Stimulated activated CD4-positive, alpha-beta T cell treated with anti-CD3 and anti-CD28 coated beads, TNF-alpha, amount 100 ng/mL, for 1 hour (primary cell): Measurements from ENCODE around the gene CACNA2D3.

ENCODE experiments used
- DNase-seq, 3 donors: peaks; one replicate each; pipeline ENCODE4 v3.0.0-alpha.2; 2020; ENCODE audit warnings: low read depth in 3 of 3, low spot score in 1 of 3

Gene CACNA2D3

DNA sequence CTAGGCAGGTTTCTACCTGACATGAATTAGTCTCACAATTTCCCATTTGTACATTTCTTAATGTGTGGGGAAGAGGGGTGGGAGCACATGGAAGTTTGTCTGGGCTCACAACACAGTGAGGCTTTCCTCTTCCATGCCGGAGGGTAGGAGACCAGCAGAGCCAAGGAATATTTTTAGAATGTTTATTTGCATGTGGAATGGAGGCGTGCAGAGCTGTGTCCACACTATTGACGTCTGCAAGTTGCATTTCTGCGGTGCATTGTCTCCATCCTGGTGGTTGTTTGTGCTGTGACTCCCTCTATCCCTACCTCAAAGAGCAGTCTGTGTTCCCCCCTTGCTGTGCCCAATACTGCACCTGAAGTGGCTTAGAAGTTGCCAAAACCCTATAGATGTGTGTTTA lies 908.6 kb downstream of the CACNA2D3 start:
- DNase-seq: no peak

DNA sequence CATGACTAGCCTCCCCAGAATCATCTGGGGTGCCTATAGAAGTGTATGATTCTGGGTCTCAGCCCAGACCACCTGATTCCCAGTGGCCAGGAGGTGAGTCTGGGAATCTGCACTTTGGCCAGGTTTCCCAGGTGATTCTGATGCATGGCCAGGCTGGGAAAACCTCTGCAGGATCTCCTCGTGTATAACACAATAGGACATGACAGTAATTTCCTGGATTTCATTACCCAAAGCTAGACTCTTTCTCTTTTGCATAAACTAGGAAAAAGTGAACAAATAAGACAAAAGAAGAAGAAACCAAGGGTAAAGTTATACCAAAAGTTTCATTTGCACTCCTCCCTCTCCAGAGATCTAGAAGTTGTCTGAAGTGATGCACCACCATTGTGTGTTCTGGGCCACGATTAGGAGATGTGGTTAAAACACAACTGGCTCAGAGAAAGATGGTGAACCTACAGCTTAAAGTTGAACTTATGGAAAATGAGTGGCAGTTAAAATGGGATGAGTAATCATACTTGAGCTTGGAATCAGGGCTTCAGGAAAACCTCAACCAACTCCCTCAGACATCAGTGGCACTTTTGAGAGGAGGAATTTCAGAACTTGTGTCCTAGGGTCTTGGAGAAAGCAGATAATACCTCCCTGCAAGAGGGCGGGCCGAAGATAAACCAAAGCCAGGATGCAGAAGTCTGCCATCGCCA lies 914.7 kb downstream of the CACNA2D3 start:
- DNase-seq: no peak

DNA sequence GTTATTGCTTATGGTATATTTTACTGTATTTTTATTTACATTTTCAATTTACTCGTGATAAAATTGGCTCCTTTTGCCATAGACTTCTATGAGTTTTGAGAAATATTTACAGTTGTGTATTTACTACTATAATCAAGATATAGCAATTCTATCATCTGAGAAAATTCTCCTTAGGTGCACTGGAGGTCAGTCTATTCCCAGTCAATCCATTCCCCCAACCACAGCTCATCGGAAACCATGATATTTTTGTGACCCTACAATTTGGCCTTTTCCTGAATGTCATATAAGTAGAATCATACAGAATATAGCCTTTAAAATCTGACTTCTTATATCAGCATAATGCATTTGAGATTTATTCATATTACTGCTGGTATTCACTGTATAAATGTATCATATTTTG lies 920.2 kb downstream of the CACNA2D3 start:
- no peak for DNase-seq

DNA sequence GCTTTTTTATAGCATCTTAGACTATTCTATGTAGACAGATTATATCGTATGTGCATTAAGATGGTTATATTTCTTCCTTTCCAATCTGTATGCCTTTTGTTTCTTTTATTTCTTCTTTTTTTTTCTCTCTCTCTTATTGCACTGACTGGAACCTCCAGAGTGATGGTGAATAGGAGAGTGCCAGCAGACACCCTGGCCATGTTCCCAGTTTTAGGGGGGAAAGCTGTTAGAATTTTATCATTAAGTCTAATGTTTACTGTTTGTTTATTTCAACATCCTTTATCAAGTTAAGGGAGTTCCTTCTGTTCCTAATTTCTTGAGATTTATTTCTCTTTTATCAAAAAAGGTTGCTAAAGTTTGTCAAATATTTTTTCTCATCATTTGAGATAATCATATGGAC lies 922.1 kb downstream of the CACNA2D3 start:
- DNase-seq: no peak

DNA sequence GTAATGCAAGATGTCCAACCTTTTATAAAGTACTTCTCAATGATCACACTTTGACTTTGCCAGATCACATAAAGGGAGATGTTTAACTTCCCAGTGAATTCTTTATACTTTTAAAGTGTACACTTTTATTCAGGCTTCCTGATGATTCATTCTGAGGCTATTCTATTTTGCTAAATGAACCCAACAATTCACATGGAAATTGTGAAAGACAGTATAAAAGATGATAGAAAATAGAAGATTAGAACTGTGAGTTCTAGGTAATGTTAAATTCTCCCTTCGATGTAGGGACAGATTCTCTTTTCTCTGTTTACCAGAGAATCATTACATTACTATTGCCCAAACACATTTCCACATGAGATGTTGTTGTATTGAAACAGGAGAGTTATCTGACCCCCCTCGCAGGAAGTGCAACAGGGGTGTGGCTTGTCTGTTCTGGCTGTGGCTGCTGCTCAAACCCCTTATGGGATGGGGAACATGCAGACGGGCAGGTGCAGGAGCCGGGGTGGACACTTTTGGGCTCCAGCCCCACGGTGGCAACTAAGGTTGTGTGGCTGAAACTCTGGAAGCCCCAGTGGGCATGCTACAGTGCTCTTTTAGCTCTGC lies 936.8 kb downstream of the CACNA2D3 start:
- no peak for DNase-seq

DNA sequence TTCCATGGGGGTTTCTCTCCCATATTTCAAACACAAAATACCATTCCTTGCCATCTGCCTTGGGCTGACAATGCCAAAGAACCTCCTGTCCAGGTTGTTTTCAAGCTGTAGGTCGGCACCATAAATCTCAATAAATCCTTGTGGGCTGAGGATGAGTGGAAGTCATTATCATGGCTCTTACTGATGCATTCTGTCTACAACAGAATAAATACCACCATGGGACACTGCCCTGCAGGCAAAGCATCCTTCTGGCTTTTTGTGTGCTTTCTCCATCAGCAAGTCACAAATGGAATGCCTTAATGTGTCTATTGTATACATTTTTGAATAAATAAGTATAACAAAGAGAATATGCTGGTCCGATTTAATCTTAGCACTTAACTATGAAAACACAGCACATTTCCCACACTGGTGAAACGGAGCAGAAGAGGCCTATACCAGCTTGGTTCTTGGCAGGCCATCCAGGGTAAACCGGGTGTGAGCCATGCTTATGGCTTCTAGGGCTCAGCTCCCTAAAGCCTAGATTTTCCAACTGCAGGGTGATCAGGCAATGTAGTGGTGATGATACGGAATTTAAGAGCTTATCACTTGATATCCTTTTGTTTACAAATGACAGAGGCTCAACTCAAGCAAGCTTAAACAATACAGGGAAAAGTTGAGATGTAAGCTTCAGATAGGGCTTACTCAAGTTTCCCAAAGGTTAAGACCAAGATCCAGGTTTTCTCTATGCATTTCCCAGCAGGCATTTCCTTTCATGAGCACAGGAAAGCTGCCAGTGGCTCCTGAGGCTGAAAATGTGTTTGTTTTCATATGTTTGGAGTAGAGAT lies 938.8 kb downstream of the CACNA2D3 start:
- no peak for DNase-seq

DNA sequence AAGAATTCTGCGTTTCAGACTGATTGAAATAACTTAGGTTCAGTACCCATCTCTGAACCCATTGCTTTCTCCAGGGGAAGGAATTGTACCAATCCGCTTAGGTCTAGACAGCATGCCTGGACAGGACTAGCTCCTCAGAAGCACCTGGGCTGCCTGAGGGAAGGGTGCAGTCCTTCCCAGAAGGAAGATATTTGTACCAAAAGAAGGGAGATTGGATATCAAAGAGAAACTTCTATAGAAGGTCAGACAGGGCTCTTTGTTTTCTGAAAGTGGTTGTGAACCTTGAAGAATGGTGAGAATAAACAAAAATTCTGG lies 939.3 kb downstream of the CACNA2D3 start:
- DNase-seq: no peak

DNA sequence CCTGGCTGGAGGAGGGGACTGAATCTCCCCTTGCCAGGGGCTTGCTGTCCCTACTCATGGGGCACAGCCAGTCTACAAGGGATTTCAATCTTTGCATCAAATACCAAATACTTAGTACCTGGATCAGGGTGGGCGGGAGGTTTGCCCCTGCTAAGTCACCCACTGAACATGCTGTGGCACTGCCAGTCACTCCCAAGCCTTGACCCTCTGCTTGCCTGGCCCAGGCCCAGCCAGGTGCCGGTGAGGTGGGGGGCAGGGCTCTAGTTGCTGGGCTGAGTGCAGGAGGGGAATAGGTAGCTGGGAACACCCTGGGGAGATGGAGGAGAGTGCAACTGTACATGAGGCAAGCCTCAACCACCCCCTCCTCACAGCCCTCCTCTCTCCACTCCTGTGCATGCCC lies 941.8 kb downstream of the CACNA2D3 start:
- DNase-seq: no peak

DNA sequence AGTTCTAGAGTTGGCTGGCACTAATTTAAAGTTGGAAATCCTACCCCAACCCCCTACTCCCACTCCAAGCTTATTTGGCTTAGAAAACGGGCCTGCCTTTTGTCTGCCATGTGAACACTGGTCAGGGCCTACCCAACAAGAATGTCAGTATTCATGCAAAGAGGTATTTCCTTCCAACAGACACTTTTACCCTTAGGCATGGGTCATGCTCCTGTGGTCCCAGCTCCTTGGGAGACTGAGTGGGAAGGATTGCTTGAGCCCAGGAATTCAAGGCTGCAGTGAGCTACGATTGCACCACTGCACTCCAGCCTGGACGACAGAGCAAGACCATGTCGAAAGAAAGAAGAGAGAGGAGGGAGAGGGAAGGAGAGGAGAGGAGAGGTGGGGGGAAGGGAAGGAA lies 943.0 kb downstream of the CACNA2D3 start:
- no peak for DNase-seq

DNA sequence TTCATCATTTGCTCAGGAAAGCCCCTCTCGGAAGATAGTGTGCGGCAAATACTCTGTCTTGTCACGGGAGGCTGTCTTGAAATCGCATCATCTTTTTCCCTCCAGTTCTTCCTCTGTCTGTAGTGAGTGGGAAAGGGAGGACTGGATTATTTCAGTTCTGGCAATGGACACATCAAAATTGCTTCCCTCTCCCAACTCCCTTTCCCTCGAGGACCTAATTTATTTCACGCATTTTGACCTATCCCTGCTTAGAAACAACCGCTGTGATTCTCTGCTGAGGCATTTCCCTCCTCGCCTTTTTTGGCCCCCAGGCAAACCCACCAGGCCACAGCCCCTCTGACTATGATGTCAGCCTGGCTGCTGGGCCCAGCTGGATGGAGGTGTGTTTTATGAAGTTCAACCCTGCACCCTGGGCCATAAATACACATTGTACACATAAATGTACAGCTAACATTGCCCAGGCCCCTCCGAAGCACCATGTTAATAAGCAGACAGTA lies 944.2 kb downstream of the CACNA2D3 start:
- no peak for DNase-seq

DNA sequence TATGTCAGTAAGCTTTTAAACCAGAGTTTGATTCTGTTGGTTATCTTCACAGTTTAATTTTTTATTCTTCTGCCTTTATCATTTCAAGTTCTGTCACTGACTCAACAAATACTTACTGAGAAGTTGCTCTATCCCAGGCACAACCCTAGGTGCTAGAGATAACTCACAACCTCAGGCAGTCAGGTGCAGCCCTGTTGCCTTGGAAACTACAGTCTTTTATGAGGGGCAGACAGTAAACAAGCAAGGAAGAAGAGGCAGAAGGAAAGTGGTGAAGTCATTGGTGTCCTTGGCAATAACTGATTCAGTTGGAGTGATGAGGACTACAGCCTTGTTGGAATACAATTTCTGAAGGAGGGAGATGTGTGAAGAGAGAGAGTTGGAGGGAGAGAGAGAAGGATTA lies 947.6 kb downstream of the CACNA2D3 start:
- no peak for DNase-seq

DNA sequence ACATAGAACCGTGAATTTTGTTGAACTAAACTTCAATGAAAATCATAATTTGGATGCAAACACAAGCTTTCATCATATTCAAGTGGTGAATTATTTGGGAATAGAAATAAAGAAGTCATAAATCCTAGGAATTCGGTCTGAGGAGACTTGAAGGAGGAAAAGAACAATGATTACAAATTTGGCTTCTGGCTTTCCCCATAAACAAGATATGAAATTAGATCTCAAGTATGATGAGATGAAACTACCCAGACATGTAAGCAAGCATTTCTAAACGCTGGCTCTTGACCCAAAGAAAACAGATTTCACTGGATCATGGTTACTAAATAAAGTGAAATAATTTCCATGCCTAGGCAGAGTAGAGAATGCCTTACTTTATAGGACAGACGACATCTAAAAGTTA lies 952.4 kb downstream of the CACNA2D3 start:
- DNase-seq: no peak

DNA sequence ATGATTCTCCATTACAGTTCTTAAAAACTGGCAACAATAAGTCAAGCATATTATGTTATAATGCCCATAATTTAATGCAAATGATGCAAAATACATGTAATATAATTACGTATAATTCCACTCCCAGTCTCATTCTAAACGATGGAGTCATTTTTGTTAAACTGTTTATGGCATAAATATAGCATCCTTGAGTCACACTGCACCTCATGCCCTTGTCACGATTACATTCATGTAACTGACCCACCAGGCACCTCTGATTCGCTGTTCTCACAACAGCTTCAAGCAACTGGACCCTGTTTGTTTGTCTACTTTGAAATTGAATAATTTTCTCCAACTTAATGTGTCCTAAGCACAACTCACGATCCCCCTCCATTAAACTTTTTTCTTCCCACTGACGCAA lies 953.5 kb downstream of the CACNA2D3 start:
- no peak for DNase-seq

DNA sequence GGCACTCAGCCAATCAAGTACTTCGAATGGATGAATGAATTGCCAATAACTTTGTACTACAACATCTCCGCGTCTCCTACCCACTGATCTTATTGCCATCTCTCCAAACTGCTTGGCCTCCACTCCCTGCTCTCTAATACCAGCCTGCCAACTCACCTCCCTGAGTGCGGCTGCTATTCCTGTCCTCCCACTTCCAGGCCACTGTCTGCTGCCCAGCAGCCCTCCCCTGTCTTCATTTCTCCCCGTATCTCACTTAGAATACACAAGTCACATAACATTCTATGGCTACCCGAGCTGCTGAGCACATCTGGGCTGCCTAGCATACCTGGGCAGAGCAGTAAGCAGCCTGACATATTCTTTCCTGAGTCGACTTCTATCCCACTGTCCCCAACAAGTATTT lies 955.4 kb downstream of the CACNA2D3 start:
- no peak for DNase-seq

DNA sequence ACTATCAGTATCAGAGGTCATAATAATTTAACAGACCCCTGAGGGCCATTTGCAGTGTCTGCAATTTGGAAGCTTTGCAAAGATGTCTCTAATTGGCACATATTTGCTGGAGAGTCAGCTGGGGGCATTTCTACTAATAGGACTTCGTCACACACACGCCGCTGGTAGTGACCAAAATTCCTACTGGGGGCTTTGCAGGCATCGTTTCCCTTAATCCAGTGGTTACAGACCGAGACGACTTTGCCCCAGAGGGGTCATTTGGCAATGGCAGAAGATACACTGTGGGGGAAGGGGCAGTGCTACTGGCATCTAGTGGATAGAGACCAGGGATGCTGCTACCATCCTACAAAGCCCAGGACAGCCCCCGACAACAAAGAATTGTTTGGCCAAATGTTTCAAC lies 956.5 kb downstream of the CACNA2D3 start:
- DNase-seq: no peak

DNA sequence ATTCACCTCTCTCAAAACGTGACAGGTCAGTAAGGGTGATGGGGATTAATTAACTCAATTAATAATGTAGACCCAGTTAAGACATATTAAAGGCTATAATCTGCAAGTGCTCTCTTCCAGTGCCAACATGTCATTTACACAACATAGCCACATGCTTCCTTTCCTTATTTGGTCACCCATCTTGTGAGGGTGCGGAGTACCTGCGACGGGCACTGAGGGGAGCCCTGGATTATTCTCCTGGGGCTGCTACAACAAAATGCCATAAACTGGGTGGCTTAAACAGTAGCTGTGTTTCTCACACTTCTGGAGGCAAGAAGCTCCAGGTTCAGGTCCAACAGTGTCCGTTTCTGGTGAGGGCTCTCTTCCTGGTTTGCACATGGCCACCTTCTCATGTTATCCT lies 962.9 kb downstream of the CACNA2D3 start:
- no peak for DNase-seq

DNA sequence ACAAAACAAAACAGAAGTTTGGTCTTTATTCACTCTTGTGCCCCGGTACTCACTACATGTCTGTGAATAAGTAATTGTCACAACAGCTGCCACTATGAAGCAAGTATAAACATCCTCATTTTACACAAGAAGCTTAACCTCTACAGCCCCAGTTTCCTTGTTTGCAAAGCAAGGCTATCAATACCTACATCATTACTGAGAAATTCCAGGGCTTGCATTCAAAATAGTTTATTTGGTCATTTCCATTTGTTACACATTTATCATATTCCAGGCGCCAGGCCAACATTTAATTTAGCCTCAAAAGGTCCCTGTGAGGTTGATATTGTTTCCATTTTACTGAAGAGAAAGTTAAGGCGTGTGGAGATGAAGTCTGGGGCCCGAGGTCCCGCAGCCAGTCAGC lies 966.9 kb downstream of the CACNA2D3 start:
- no peak for DNase-seq

DNA sequence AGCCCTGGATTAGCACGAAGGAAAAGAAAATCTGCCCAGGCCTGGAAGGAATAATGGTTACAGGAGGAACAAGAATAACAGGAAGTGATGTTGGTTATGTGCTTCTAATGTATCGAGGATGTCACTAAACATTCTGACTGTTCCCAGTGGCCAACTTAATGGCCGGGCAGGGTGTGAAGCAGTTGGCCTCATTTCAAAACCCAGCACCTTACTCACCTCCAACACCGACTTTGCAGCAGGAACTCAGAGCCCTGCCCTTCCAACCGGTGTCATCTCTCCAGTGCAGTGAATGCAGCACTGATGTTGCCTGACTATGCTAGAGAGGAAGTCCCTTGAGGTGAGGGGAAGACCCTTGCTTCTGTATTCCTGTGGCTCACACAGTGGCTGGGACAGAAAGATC lies 967.9 kb downstream of the CACNA2D3 start:
- no peak for DNase-seq

DNA sequence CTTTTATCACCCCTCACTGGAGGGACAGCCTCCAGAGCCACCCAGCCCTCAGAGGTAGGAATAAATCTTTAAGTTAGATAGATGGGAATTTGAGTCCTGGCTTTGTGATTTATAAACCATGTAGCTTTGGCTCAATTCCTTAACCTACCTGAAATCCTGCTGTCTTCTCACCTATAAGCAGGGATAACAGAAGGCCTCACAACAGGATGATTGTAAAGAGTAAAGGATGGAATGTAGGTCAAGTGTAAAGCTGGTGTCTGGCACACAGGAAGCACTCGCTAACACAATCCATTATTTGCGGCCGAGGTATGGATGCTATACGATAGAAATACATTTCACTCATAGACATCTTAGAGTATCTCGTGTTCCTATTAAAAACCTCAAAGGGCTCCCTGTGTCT lies 968.4 kb downstream of the CACNA2D3 start:
- DNase-seq: no peak

DNA sequence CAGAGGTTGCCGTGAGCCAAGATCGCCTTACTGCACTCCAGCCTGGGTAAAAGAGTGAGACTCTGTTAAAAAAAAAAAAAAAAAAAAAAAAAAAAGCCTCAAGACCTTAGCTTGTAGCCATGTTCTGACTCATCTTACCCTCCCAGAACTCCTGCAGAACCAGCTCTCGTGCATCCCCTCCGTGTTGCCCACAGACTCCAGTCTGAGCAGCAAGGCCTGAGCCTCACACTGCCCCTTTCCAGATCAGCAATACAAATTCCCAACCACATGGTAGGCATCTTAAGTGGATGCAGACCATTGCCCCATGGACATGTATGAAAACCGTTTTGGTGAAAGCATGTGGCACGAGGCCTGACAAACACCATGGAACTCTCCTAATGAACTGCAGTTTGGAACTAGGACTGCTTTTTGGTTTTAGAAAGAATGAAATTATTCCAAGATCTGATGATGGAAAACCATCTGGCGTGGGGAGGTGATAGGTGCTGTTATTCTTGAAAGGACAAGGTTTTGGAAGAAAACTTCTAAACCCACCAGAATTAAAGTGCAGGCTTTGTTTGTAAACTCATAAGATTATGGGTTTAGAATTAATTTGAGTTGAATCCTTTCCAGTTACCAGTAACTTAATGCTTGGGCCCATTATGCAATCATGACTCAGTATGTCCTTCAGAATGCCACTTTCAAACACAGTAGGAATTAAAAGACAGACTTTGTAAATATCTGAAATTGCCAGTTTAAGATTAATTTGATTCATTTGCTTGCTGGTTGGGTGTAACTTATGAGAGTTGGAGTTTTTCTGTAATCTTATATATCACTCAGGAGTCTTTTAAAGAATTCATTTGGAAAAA lies 969.3 kb downstream of the CACNA2D3 start:
- DNase-seq: no peak

DNA sequence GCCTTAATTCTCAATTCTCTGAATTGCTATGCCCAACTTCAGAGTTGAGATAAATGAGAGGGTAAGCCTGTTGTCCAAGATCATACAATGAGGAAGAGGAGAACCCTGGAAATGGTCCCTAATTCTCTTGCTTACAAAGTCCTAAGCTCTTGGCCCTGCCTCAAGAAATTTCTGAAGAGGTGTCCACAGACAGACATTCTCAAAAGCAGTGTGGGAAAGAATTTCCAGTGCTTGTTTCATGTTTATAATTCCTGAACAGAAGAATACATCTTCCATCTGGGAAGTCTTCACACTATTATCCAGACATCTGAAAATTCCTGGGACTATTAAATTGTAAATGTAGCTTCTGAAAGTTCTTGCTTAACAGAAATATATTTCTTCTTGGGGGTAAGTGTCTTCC lies 972.3 kb downstream of the CACNA2D3 start:
- no peak for DNase-seq

DNA sequence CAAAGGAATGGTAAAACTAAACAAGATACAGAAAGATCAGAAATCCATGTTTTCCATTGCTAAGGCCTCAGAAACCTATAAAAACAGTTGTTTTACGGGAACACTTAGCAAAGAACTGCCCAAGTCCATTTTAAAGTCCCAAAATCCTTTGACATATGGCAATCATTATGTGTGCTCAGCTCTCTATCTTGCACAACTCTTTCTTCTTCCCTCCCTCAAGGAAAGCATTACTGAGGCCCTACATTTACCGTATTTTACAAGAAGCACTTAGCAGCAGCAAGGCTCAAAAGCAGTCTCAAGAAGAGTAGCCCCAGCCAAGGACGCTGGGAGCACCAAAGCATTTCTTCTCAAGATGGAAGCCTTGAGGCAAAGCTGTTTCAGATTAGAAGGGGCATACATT lies 975.1 kb downstream of the CACNA2D3 start:
- no peak for DNase-seq
